CD14-positive monocyte (primary cell): ENCODE measurements around the gene MYORG. TPM values are rescaled to one million over a fixed set of nuclear protein-coding genes. Genes with fewer than 3 reads are reported as not detected.
"Not testable (repeated sequence)": the region's sequence is repeated elsewhere in the genome, so short reads cannot be mapped to it uniquely, and the experiment has no call there.

Experiments used
- DNase-seq, 3 donors: peaks; one replicate each; pipeline ENCODE4 v3.0.0-alpha.2; 2011 to 2022
- H2AFZ ChIP-seq: 2 replicates; pipeline ENCODE4 v1.6.0; 2012; ENCODE audit warnings: mild to moderate bottlenecking, low read depth, low read length, inconsistent platforms; ENCODE audit not compliant: insufficient read depth, poor library complexity, severe bottlenecking
- H3K27ac ChIP-seq, 2 donors: 1 replicate in 1 of 2; 2 replicates in 1 of 2; pipeline ENCODE4 v1.5.1; 2012 to 2013; ENCODE audit warnings: low read length in 2 of 2, control low read depth in 1 of 2, inconsistent platforms in 1 of 2, low read depth in 1 of 2, mild to moderate bottlenecking in 1 of 2
- H3K27me3 ChIP-seq, 2 donors: one replicate each; pipeline versions ENCODE4 v1.6.0 to v1.6.1; 2011 to 2013; ENCODE audit warnings: low read length in 2 of 2; ENCODE audit not compliant: control insufficient read depth in 2 of 2, insufficient read depth in 2 of 2
- H3K36me3 ChIP-seq, 2 donors: replicated peaks in 1 of 2; 1 replicate in 1 of 2; 2 replicates in 1 of 2; pipeline versions ENCODE4 v1.5.1 to v1.6.1; 2012 to 2013; ENCODE audit warnings: low read length in 2 of 2, control low read depth in 1 of 2, inconsistent platforms in 1 of 2, mild to moderate bottlenecking in 1 of 2; ENCODE audit not compliant: insufficient read depth in 2 of 2, control insufficient read depth in 1 of 2
- H3K4me1 ChIP-seq, 2 donors: 1 replicate in 1 of 2; 2 replicates in 1 of 2; pipeline versions ENCODE4 v1.5.1 to v1.6.1; 2012 to 2013; ENCODE audit warnings: low read length in 2 of 2, control low read depth in 1 of 2, inconsistent platforms in 1 of 2, mild to moderate bottlenecking in 1 of 2, moderate library complexity in 1 of 2; ENCODE audit not compliant: insufficient read depth in 2 of 2, control insufficient read depth in 1 of 2
- H3K4me2 ChIP-seq: replicated peaks from 2 replicates; pipeline ENCODE3; 2012; ENCODE audit warnings: low read length, moderate library complexity, mild to moderate bottlenecking; ENCODE audit not compliant: poor library complexity, severe bottlenecking; ENCODE audit errors: extremely low read depth
- H3K4me3 ChIP-seq, 3 experiments: fragments of 200-600 bp in 1 of 3; sonication (generic) in 1 of 3; replicated peaks in 1 of 3; 1 replicate in 2 of 3; 2 replicates in 1 of 3; pipeline ENCODE4 v1.5.1; 2011 to 2013; ENCODE audit warnings: low read length in 3 of 3, mild to moderate bottlenecking in 3 of 3, control low read depth in 2 of 3, low read depth in 2 of 3, inconsistent platforms in 1 of 3, moderate library complexity in 1 of 3
- H3K79me2 ChIP-seq: 2 replicates; pipeline ENCODE4 v1.6.0; 2012; ENCODE audit warnings: mild to moderate bottlenecking, control low read depth, inconsistent platforms, low read length, moderate library complexity; ENCODE audit not compliant: insufficient read depth
- H3K9ac ChIP-seq: 2 replicates; pipeline ENCODE4 v1.6.0; 2017; ENCODE audit warnings: low read length, mild to moderate bottlenecking; ENCODE audit not compliant: insufficient read depth, poor library complexity, severe bottlenecking
- H3K9me3 ChIP-seq, 2 donors: replicated peaks in 1 of 2; 1 replicate in 1 of 2; 2 replicates in 1 of 2; pipeline versions ENCODE4 v1.5.1 to v1.6.1; 2012 to 2013; ENCODE audit warnings: low read length in 2 of 2, control low read depth in 1 of 2; ENCODE audit not compliant: control insufficient read depth in 1 of 2, insufficient read depth in 1 of 2
- H4K20me1 ChIP-seq: 2 replicates; pipeline ENCODE4 v1.6.0; 2012; ENCODE audit warnings: mild to moderate bottlenecking, low read length, control low read depth, moderate library complexity; ENCODE audit not compliant: insufficient read depth
- H3K27ac Mint-ChIP-seq, 7 donors: one replicate each; pipeline ENCODE4 v1.8.0; 2020; ENCODE audit warnings: mild to moderate bottlenecking in 7 of 7, mixed read lengths in 7 of 7, moderate library complexity in 6 of 7, inconsistent platforms in 2 of 7
- H3K27me3 Mint-ChIP-seq, 3 donors: one replicate each; pipeline ENCODE4 v1.8.0; 2021 to 2022; ENCODE audit warnings: low read depth in 3 of 3, mild to moderate bottlenecking in 3 of 3, mixed read lengths in 3 of 3, moderate library complexity in 3 of 3, inconsistent platforms in 1 of 3
- H3K36me3 Mint-ChIP-seq, 2 donors: one replicate each; pipeline ENCODE4 v1.8.0; 2020; ENCODE audit warnings: mixed read lengths in 2 of 2, inconsistent platforms in 1 of 2, mild to moderate bottlenecking in 1 of 2
- H3K4me1 Mint-ChIP-seq: one replicate; pipeline ENCODE4 v1.8.0; 2020; ENCODE audit warnings: mild to moderate bottlenecking, mixed read lengths
- H3K4me3 Mint-ChIP-seq, 2 donors: one replicate each; pipeline ENCODE4 v1.8.0; 2020; ENCODE audit warnings: mild to moderate bottlenecking in 2 of 2, mixed read lengths in 2 of 2, moderate library complexity in 1 of 2
- H3K9me3 Mint-ChIP-seq, 7 donors: one replicate each; pipeline ENCODE4 v1.8.0; 2020 to 2022; ENCODE audit warnings: mixed read lengths in 7 of 7, mild to moderate bottlenecking in 6 of 7, moderate library complexity in 6 of 7, inconsistent platforms in 2 of 7
- WGBS: methylation state at CpG from one replicate; pipeline ENCODE4 v1.1.5; 2013; ENCODE audit warnings: missing lambda C conversion rate; ENCODE audit not compliant: insufficient coverage; 5-methylcytosine and 5-hydroxymethylcytosine counted together
- intact Hi-C, 2 donors: fragments of 100-400 bp; cut with micrococcal nuclease; formaldehyde crosslinking; loops; one replicate each; pipeline versions ENCODE4 v1.15.0 to v1.15.1; 2023
- polyA plus RNA-seq, 3 donors: library from polyadenylated mRNA; depleted of rRNA in 1 of 3; unstranded in 2 of 3; stranded (reverse) in 1 of 3; fragments of 300-500 nt in 2 of 3; fragments of >200 nt in 1 of 3; fragmentation: Illumina TruSeq in 2 of 3; gene quantifications; 1 replicate in 2 of 3; 2 replicates in 1 of 3; pipeline ENCODE4 v1.2.3, GENCODE V29; 2012 to 2021
- TF ChIP-seq, protein P1 (sequence below): fragments of 200-600 bp; IDR thresholded peaks from one replicate; pipeline ENCODE4 v1.8.0; 2022; ENCODE audit warnings: antibody characterized with exemption, mild to moderate bottlenecking

The MYORG gene
- polyA plus RNA-seq, 3 donors: 0.01 to 0.05 TPM; not detected in 1

GRCh38 chr9:34362614-34363214, 14.0 kb downstream of the MYORG start:
- Histone ChIP-seq H3K4me1 (no peaks in the 10 kb centered on the region), H3K36me3 (no peaks in the 10 kb centered on the region), H3K27ac (no peak overlapping the region), H4K20me1 (no peaks in the 10 kb centered on the region), H2AFZ (no peak overlapping the region), H3K4me2 (no peak overlapping the region), H3K9me3 (no peaks in the 10 kb centered on the region), H3K4me3 (no peak overlapping the region), H3K9ac (no peak overlapping the region), H3K79me2 (no peaks in the 10 kb centered on the region), H3K27me3 (no peaks in the 10 kb centered on the region)
- Mint-ChIP-seq H3K27ac (peak overlapping the region in 1 of 7 donors; percentile 77), H3K4me3 (no peak overlapping the region), H3K36me3 (peaks cover 0 to 2% of the 10 kb centered on the region in 2 donors), H3K4me1 (peaks cover 6% of the 10 kb centered on the region), H3K27me3 (peaks cover 2 to 7% (median 3%) of the 10 kb centered on the region in 3 donors), H3K9me3 (peaks cover 0 to 10% (median under 1%) of the 10 kb centered on the region in 7 donors)
- DNase-seq: no peak
- 100% methylated on average over 2 of the region's 4 CpGs for WGBS
- TF ChIP-seq, protein P1, sequence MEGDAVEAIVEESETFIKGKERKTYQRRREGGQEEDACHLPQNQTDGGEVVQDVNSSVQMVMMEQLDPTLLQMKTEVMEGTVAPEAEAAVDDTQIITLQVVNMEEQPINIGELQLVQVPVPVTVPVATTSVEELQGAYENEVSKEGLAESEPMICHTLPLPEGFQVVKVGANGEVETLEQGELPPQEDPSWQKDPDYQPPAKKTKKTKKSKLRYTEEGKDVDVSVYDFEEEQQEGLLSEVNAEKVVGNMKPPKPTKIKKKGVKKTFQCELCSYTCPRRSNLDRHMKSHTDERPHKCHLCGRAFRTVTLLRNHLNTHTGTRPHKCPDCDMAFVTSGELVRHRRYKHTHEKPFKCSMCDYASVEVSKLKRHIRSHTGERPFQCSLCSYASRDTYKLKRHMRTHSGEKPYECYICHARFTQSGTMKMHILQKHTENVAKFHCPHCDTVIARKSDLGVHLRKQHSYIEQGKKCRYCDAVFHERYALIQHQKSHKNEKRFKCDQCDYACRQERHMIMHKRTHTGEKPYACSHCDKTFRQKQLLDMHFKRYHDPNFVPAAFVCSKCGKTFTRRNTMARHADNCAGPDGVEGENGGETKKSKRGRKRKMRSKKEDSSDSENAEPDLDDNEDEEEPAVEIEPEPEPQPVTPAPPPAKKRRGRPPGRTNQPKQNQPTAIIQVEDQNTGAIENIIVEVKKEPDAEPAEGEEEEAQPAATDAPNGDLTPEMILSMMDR: no peak
- intact Hi-C loops: no loop called here

DNA sequence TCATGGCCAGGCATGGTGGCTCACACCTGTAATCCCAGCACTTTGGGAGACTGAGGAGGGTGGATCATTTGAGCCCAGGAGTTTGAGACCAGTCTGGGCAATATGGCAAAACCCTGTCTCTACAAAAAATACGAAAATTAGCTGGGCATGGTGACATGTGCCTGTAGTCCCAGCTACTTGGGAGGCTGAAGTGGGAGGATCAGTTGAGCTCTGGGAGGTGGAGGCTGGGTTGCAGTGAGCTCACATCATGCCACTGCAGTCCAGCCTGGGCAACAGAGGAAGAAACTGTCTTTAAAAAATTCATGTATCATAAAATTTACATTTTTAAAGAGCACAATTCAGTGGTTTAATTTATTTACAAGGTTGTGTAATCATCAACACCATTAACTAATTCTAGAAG, 23.7 kb downstream of the MYORG start:
- H4K20me1 ChIP-seq, H3K9me3 ChIP-seq, H3K27me3 Mint-ChIP-seq, H2AFZ ChIP-seq, H3K27ac Mint-ChIP-seq, H3K4me1 Mint-ChIP-seq, H3K36me3 ChIP-seq, H3K4me3 Mint-ChIP-seq, H3K27ac ChIP-seq, intact Hi-C loops, H3K27me3 ChIP-seq, H3K79me2 ChIP-seq, H3K9ac ChIP-seq, H3K4me3 ChIP-seq, DNase-seq, H3K4me2 ChIP-seq, H3K4me1 ChIP-seq: not testable (repeated sequence)
- WGBS: 100% methylated on average over 1 of the region's 1 CpG
- H3K9me3 Mint-ChIP-seq: peaks cover 5 to 18% (median 12%) of the 10 kb centered on the region in 7 donors
- peaks cover 7 to 24% of the 10 kb centered on the region in 2 donors for H3K36me3 Mint-ChIP-seq

- H3K27ac Mint-ChIP-seq, H3K27me3 ChIP-seq: not testable (repeated sequence)
- peaks cover 2 to 18% (median 12%) of the 10 kb centered on the region in 7 donors for H3K9me3 Mint-ChIP-seq
Observed at GRCh38 chr9:34352122-34352652, 24.5 kb downstream of the MYORG start.

More at GRCh38 chr9:34352122-34352652, 24.5 kb downstream of the MYORG start:
- H3K79me2 ChIP-seq, H3K9me3 ChIP-seq, H4K20me1 ChIP-seq, H2AFZ ChIP-seq, H3K4me1 ChIP-seq, H3K4me3 ChIP-seq, intact Hi-C loops, H3K9ac ChIP-seq, DNase-seq, H3K27ac ChIP-seq, H3K4me2 ChIP-seq, H3K27me3 Mint-ChIP-seq, H3K4me1 Mint-ChIP-seq: not testable (repeated sequence)
- Mint-ChIP-seq H3K36me3 (peaks cover 7 to 28% of the 10 kb centered on the region in 2 donors), H3K4me3 (peak overlapping the region in 1 of 2 donors; percentile 24)
- H3K36me3 ChIP-seq: peaks cover 3 to 11% of the 10 kb centered on the region in 2 donors
- WGBS: 100% methylated on average over 2 of the region's 7 CpGs
